ENCODE results near the gene C1RL. TPM values are rescaled to one million over a fixed set of nuclear protein-coding genes. Genes with fewer than 3 reads are reported as not detected.
A peak's percentile ranks its signal among the peaks of the same experiment; 100 is the strongest.

The C1RL gene
- total RNA-seq, 2 donors from 2014 or later: 48.2 to 86.2 TPM

DNA sequence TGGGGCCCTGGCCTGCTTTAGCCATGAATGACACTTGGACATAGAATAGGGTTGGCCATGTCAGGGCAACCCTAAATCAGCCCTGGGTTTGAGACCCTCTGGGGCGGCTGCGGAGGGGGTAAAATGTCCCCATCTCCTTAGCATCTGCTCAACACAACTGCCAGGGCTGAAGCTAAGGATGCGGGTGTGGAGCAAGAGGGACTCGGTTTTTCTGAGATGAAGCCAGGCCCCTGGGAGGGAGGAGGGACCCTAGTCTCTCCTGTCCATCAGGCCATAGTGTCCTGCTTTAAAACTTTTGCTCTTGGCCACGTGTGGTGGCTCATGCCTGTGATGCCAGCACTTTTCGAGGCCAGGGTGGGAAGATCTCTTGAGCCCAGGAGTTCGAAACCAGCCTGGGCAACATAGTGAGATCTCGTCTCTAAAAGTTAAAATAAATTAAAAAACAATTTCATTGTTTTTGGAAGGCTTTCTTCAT, 16.0 kb downstream of the C1RL start:
- intact Hi-C loops (cut with DNase I): loop anchor here (1.0 kb wide), 1 partner anchor 33 kb away; the partner anchor contains the start of gene C1S
- DNase-seq (ENCODE audit: low spot score): no peak

GRCh38 chr12:7092229-7092985, 16.6 kb downstream of the C1RL start, which contains the start of gene C1R:
C1R (minus strand) TSS chr12:7092445; CDS start chr12:7092388, 57 bp downstream.
- intact Hi-C loops (cut with DNase I): loop anchor here (1.0 kb wide), 1 partner anchor 32 kb away; the partner anchor contains the start of gene C1S
- TF ChIP-seq, protein P1, sequence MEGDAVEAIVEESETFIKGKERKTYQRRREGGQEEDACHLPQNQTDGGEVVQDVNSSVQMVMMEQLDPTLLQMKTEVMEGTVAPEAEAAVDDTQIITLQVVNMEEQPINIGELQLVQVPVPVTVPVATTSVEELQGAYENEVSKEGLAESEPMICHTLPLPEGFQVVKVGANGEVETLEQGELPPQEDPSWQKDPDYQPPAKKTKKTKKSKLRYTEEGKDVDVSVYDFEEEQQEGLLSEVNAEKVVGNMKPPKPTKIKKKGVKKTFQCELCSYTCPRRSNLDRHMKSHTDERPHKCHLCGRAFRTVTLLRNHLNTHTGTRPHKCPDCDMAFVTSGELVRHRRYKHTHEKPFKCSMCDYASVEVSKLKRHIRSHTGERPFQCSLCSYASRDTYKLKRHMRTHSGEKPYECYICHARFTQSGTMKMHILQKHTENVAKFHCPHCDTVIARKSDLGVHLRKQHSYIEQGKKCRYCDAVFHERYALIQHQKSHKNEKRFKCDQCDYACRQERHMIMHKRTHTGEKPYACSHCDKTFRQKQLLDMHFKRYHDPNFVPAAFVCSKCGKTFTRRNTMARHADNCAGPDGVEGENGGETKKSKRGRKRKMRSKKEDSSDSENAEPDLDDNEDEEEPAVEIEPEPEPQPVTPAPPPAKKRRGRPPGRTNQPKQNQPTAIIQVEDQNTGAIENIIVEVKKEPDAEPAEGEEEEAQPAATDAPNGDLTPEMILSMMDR (IDR thresholded peaks at IDR 0.05): peak; percentile 84 to 93 (median 88)
- TF ChIP-seq POLR2AphosphoS5 (IDR thresholded peaks at IDR 0.05) (peak; percentile 81), POLR2A (IDR thresholded peaks at IDR 0.05) (no peak)

More for the DNA sequence above, 16.0 kb downstream of the C1RL start:
- Histone ChIP-seq H3K4me1 (replicated peaks) (no peaks in the 10 kb centered on the region), H3K4me3 (no peak overlapping the region), H3K27me3 (replicated peaks; ENCODE audit: insufficient read depth) (no peaks in the 10 kb centered on the region), H3K27ac (peak overlapping the region; percentile 66 to 77), H3K9me3 (no peaks in the 10 kb centered on the region), H3K36me3 (peaks cover 0 to 7% of the 10 kb centered on the region in 2 donors)
- TF ChIP-seq POLR2AphosphoS5 (IDR thresholded peaks at IDR 0.05) (no peak), POLR2A (IDR thresholded peaks at IDR 0.05) (no peak)
- TF ChIP-seq, protein P1 (IDR thresholded peaks at IDR 0.05): no peak
- WGBS: 73% methylated on average over 8 of the region's 8 CpGs

DNA sequence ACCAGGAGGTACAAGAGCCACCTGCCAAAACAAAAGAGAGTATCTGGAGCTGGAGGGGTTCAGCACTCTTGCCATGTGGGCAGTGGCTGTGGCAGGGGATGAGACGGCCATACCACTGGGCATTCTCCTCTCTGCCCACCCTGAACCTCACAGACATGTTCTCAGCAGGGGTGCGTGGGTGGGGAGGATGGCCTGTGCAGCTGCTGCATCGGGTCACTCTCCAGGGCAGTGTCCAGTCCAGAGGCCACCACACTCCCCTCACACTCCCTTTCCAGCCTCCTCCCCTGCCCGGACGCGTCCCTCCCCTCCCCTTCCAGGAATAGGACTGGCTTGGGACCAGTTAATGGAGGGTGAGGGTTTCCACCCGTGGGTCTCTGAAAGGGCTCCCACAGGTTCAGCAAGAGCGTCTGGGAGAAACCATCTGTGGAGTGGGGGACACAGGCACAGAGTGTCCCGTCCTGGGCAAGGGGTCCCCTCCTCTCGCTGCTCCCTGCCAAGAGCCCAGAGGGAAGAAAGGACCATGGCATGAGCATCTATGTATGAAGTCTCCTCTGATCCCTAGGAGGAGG, 17.3 kb downstream of the C1RL start:
- H3K4me1 ChIP-seq (replicated peaks): no peaks in the 10 kb centered on the region
- peaks cover 0 to 7% of the 10 kb centered on the region in 2 donors for H3K36me3 ChIP-seq
- H3K27ac ChIP-seq: peak overlapping the region; percentile 66 to 77
- TF ChIP-seq, protein P1 (IDR thresholded peaks at IDR 0.05): no peak
- TF ChIP-seq POLR2A (IDR thresholded peaks at IDR 0.05) (no peak), POLR2AphosphoS5 (IDR thresholded peaks at IDR 0.05) (no peak)
- H3K4me3 ChIP-seq: peak overlapping the region; percentile 21 to 32
- DNase-seq (ENCODE audit: low spot score): no peak
- WGBS: 15% methylated on average over 10 of the region's 10 CpGs
- intact Hi-C loops (cut with DNase I): loop anchor here (1.0 kb wide), 1 partner anchor 31 kb away; the partner anchor contains the start of gene C1S
- no peaks in the 10 kb centered on the region for H3K9me3 ChIP-seq
- no peaks in the 10 kb centered on the region for H3K27me3 ChIP-seq (replicated peaks; ENCODE audit: insufficient read depth)

More at GRCh38 chr12:7092229-7092985, 16.6 kb downstream of the C1RL start, which contains the start of gene C1R:
- H3K36me3 ChIP-seq: peaks cover 0 to 7% of the 10 kb centered on the region in 2 donors
- WGBS: 8% methylated on average over 16 of the region's 16 CpGs
- peak within 1 kb of the TSS; percentile 21 to 32 for H3K4me3 ChIP-seq
- H3K4me1 ChIP-seq (replicated peaks): no peaks in the 10 kb centered on the region
- H3K9me3 ChIP-seq: no peaks in the 10 kb centered on the region
- peak within 1 kb of the TSS; percentile 66 to 77 for H3K27ac ChIP-seq
- DNase-seq (ENCODE audit: low spot score): peak; percentile 55
- H3K27me3 ChIP-seq (replicated peaks; ENCODE audit: insufficient read depth): no peaks in the 10 kb centered on the region

DNA sequence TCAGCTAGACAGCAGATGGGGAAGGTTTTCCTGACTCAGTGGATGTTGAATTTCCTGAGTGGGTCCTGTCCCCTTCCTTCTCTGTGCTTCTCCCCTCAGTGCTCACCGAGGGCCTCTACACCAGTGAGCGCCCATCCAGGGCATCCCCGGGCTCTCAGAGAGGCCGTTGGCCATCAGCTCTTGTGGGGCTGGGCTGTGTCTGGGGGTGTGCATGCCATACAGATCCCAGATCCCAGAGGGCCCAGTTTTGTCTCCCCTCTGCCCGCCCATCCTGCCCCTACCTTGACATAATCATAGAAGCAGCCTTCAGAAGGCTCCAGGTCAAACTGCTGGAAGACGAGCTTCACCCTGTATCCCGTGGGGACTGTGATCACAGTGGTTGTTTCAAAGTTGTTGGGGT, 17.8 kb downstream of the C1RL start:
- peaks cover 0 to 7% of the 10 kb centered on the region in 2 donors for H3K36me3 ChIP-seq
- intact Hi-C loops (cut with DNase I): no loop called here
- DNase-seq (ENCODE audit: low spot score): no peak

More for the DNA sequence above, 17.8 kb downstream of the C1RL start:
- 76% methylated on average over 7 of the region's 7 CpGs for WGBS
- Histone ChIP-seq H3K9me3 (no peaks in the 10 kb centered on the region), H3K4me3 (peak overlapping the region; percentile 21 to 32), H3K4me1 (replicated peaks) (no peaks in the 10 kb centered on the region), H3K27me3 (replicated peaks; ENCODE audit: insufficient read depth) (no peaks in the 10 kb centered on the region), H3K27ac (peak overlapping the region; percentile 66 to 77)
- TF ChIP-seq, protein P1 (IDR thresholded peaks at IDR 0.05): no peak
- no peak for TF ChIP-seq POLR2A (IDR thresholded peaks at IDR 0.05)
- TF ChIP-seq POLR2AphosphoS5 (IDR thresholded peaks at IDR 0.05): no peak
